Ovary (tissue), 3 donors: ENCODE data around the gene NEDD4L.

Source experiments
- CTCF ChIP-seq, 3 donors: fragments of 450-650 bp in 2 of 3; fragments of 200-600 bp in 1 of 3; IDR thresholded peaks; one replicate each; pipeline versions ENCODE4 v1.5.1 to v1.8.0; 2016 to 2022; ENCODE audit warnings: antibody characterized with exemption in 3 of 3, mild to moderate bottlenecking in 1 of 3
- EP300 ChIP-seq: sonication (generic); formaldehyde crosslinking; IDR thresholded peaks from one replicate; pipeline ENCODE4 v1.6.1; 2017; ENCODE audit warnings: antibody characterized with exemption
- donor health status: DM: no; HTN: no; CAD: no.

DNA sequence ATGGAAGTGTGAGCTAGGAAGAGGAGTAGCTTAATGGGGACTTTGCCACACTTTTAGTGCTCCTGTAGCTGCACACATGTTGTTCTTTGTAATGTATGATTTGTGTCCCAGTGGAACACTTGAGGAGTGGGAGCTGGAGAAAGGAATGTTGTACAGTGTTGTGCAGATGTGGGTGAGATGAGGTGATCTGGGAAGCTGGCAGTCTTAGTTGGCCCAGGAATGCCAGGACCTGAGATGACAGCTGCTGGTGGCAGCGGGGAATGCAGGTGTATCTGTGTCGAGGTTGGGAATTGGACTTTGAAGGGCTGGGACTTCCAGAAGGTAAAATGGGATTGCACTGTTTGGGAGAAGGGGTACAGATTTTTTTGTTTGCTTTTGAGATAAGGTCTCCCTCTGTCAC, 23.6 kb downstream of the NEDD4L start:
- TF ChIP-seq CTCF (IDR thresholded peaks at IDR 0.05), result no peak
- TF ChIP-seq EP300, result no peak
